ENCODE measurements around the gene CH25H. TPM values are rescaled to one million over a fixed set of nuclear protein-coding genes. Genes with fewer than 3 reads are reported as not detected.
"Not testable (repeated sequence)": the region's sequence is repeated elsewhere in the genome, so short reads cannot be mapped to it uniquely, and the experiment has no call there.

The CH25H gene
- total RNA-seq, 1 donor from 2014 or later, result 0.74 TPM

GRCh38 chr10:89175816-89176215 is 31.3 kb downstream of the CH25H start:
- Histone ChIP-seq H3K4me1 (no peaks in the 10 kb centered on the region), H3K9me3 (no peaks in the 10 kb centered on the region), H3K27me3 (no peaks in the 10 kb centered on the region), H3K36me3 (no peaks in the 10 kb centered on the region), H3K4me3 (no peak overlapping the region), H3K27ac (no peak overlapping the region)
- no peak for DNase-seq (ENCODE audit: extremely low spot score in 2 of 2)
- intact Hi-C loops (cut with DNase I), result no loop called here
- no peak for TF ChIP-seq POLR2A (IDR thresholded peaks at IDR 0.05)
- TF ChIP-seq POLR2AphosphoS5 (IDR thresholded peaks at IDR 0.05; ENCODE audit: insufficient read depth in 1 of 2, low read depth in 1 of 2), result no peak
- TF ChIP-seq CTCF (IDR thresholded peaks at IDR 0.05), result no peak

GRCh38 chr10:89173075-89173474 is 34.0 kb downstream of the CH25H start:
- DNase-seq (ENCODE audit: extremely low spot score in 2 of 2), result no peak
- TF ChIP-seq POLR2AphosphoS5 (IDR thresholded peaks at IDR 0.05; ENCODE audit: insufficient read depth in 1 of 2, low read depth in 1 of 2) (no peak), POLR2A (IDR thresholded peaks at IDR 0.05) (no peak), CTCF (IDR thresholded peaks at IDR 0.05) (no peak)
- Histone ChIP-seq H3K27me3 (no peaks in the 10 kb centered on the region), H3K36me3 (no peaks in the 10 kb centered on the region), H3K27ac (no peak overlapping the region), H3K4me1 (no peaks in the 10 kb centered on the region), H3K9me3 (no peaks in the 10 kb centered on the region), H3K4me3 (no peak overlapping the region)
- intact Hi-C loops (cut with DNase I), result no loop called here

- H3K27ac ChIP-seq, result no peak overlapping the region
- no peaks in the 10 kb centered on the region for H3K27me3 ChIP-seq
- intact Hi-C loops (cut with DNase I), result no loop called here
- no peaks in the 10 kb centered on the region for H3K36me3 ChIP-seq
- H3K4me3 ChIP-seq, result no peak overlapping the region
- H3K4me1 ChIP-seq, result peaks cover 6% of the 10 kb centered on the region
- TF ChIP-seq POLR2A (IDR thresholded peaks at IDR 0.05) (no peak), CTCF (IDR thresholded peaks at IDR 0.05) (no peak), POLR2AphosphoS5 (IDR thresholded peaks at IDR 0.05; ENCODE audit: insufficient read depth in 1 of 2, low read depth in 1 of 2) (no peak)
- H3K9me3 ChIP-seq, result no peaks in the 10 kb centered on the region
- DNase-seq (ENCODE audit: extremely low spot score in 2 of 2), result no peak
Observed at GRCh38 chr10:89171996-89172395, 35.1 kb downstream of the CH25H start.

- H3K27me3 ChIP-seq, result no peaks in the 10 kb centered on the region
- H3K4me3 ChIP-seq, result no peak overlapping the region
- DNase-seq (ENCODE audit: extremely low spot score in 2 of 2), result no peak
- peaks cover 6% of the 10 kb centered on the region for H3K4me1 ChIP-seq
- H3K36me3 ChIP-seq, result no peaks in the 10 kb centered on the region
- no peak overlapping the region for H3K27ac ChIP-seq
- intact Hi-C loops (cut with DNase I), result no loop called here
- TF ChIP-seq CTCF (IDR thresholded peaks at IDR 0.05), result no peak
- TF ChIP-seq POLR2AphosphoS5 (IDR thresholded peaks at IDR 0.05; ENCODE audit: insufficient read depth in 1 of 2, low read depth in 1 of 2), result no peak
- no peak for TF ChIP-seq POLR2A (IDR thresholded peaks at IDR 0.05)
- no peaks in the 10 kb centered on the region for H3K9me3 ChIP-seq
Observed at GRCh38 chr10:89171263-89171872, 35.7 kb downstream of the CH25H start.

GRCh38 chr10:89168354-89168900 is 38.7 kb downstream of the CH25H start:
- H3K27me3 ChIP-seq; H3K36me3 ChIP-seq; H3K27ac ChIP-seq; H3K4me3 ChIP-seq; intact Hi-C loops (cut with DNase I); H3K9me3 ChIP-seq; DNase-seq (ENCODE audit: extremely low spot score in 2 of 2): not testable (repeated sequence)
- peaks cover 16% of the 10 kb centered on the region for H3K4me1 ChIP-seq

Data from vagina (tissue), 2 donors.